Tibial nerve (tissue), 4 donors: ENCODE results near the gene ZGLP1. TPM values are rescaled to one million over a fixed set of nuclear protein-coding genes. Genes with fewer than 3 reads are reported as not detected.

Experiments used
- DNase-seq, 2 donors: peaks; one replicate each; pipeline ENCODE4 v3.0.0-alpha.2; 2019; ENCODE audit warnings: low spot score in 2 of 2
- H3K27ac ChIP-seq, 4 donors: fragments of 200-600 bp; sonication (generic) in 3 of 4; one replicate each; pipeline ENCODE4 v1.5.1; 2017 to 2019; ENCODE audit warnings: mild to moderate bottlenecking in 1 of 4
- H3K27me3 ChIP-seq, 2 donors: fragments of 200-600 bp; sonication (generic) in 1 of 2; one replicate each; pipeline versions ENCODE4 v1.5.1 to v1.6.0; 2017 to 2019
- H3K36me3 ChIP-seq, 3 donors: fragments of 200-600 bp; sonication (generic); one replicate each; pipeline ENCODE4 v1.5.1; 2018 to 2019
- H3K4me1 ChIP-seq, 4 donors: fragments of 200-600 bp; sonication (generic) in 3 of 4; one replicate each; pipeline ENCODE4 v1.5.1; 2017 to 2019
- H3K4me3 ChIP-seq, 4 donors: fragments of 200-600 bp; sonication (generic) in 3 of 4; one replicate each; pipeline ENCODE4 v1.5.1; 2017 to 2019; ENCODE audit warnings: mild to moderate bottlenecking in 1 of 4, moderate library complexity in 1 of 4
- H3K9me3 ChIP-seq, 4 donors: fragments of 200-600 bp; sonication (generic) in 3 of 4; one replicate each; pipeline ENCODE4 v1.5.1; 2017 to 2019
- EP300 ChIP-seq, 2 donors: sonication (generic); formaldehyde crosslinking; IDR thresholded peaks; one replicate each; pipeline ENCODE4 v1.6.1; 2017; ENCODE audit warnings: antibody characterized with exemption in 2 of 2, mild to moderate bottlenecking in 1 of 2
- POLR2A ChIP-seq, 2 donors: fragments of 450-650 bp; IDR thresholded peaks; one replicate each; pipeline ENCODE4 v1.6.1; 2017; ENCODE audit warnings: antibody characterized with exemption in 2 of 2, mild to moderate bottlenecking in 2 of 2, moderate library complexity in 2 of 2
- WGBS, 2 donors: methylation state at CpG; one replicate each; pipeline ENCODE4 v1.1.5; 2018; 5-methylcytosine and 5-hydroxymethylcytosine counted together
- total RNA-seq, 4 donors: library from RNA; depleted of rRNA; stranded (reverse); fragments of >200 nt; gene quantifications; one replicate each; pipeline ENCODE4 v1.1.0, GENCODE V29; 2016
- TF ChIP-seq, protein P1 (sequence below), 5 experiments: fragments of 200-600 bp in 3 of 5; fragments of 450-650 bp in 2 of 5; sonication (generic) in 3 of 5; IDR thresholded peaks; one replicate each; pipeline ENCODE4 v1.5.1; 2016 to 2019; ENCODE audit warnings: antibody characterized with exemption in 5 of 5, mild to moderate bottlenecking in 3 of 5, moderate library complexity in 2 of 5

Gene ZGLP1
- total RNA-seq, 4 donors from 2014 or later, result 2.9 to 4.5 (median 3.5) TPM

- Histone ChIP-seq H3K27me3 (no peaks in the 10 kb centered on the region), H3K27ac (no peak overlapping the region), H3K9me3 (no peaks in the 10 kb centered on the region), H3K36me3 (peaks cover 2 to 49% (median 4%) of the 10 kb centered on the region in 3 donors), H3K4me1 (peaks cover 0 to 3% (median 0%) of the 10 kb centered on the region in 4 donors), H3K4me3 (no peak overlapping the region)
- whole genome bisulfite sequencing, 2 donors, result 80 to 85% methylated on average over 8 of the region's 8 CpGs
- DNase-seq, result no peak
- TF ChIP-seq, protein P1, sequence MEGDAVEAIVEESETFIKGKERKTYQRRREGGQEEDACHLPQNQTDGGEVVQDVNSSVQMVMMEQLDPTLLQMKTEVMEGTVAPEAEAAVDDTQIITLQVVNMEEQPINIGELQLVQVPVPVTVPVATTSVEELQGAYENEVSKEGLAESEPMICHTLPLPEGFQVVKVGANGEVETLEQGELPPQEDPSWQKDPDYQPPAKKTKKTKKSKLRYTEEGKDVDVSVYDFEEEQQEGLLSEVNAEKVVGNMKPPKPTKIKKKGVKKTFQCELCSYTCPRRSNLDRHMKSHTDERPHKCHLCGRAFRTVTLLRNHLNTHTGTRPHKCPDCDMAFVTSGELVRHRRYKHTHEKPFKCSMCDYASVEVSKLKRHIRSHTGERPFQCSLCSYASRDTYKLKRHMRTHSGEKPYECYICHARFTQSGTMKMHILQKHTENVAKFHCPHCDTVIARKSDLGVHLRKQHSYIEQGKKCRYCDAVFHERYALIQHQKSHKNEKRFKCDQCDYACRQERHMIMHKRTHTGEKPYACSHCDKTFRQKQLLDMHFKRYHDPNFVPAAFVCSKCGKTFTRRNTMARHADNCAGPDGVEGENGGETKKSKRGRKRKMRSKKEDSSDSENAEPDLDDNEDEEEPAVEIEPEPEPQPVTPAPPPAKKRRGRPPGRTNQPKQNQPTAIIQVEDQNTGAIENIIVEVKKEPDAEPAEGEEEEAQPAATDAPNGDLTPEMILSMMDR (IDR thresholded peaks at IDR 0.05), result no peak
- TF ChIP-seq POLR2A (IDR thresholded peaks at IDR 0.05) (no peak), EP300 (IDR thresholded peaks at IDR 0.05) (no peak)
Measured at GRCh38 chr19:10260141-10260584, 49.5 kb downstream of the ZGLP1 start.

DNA sequence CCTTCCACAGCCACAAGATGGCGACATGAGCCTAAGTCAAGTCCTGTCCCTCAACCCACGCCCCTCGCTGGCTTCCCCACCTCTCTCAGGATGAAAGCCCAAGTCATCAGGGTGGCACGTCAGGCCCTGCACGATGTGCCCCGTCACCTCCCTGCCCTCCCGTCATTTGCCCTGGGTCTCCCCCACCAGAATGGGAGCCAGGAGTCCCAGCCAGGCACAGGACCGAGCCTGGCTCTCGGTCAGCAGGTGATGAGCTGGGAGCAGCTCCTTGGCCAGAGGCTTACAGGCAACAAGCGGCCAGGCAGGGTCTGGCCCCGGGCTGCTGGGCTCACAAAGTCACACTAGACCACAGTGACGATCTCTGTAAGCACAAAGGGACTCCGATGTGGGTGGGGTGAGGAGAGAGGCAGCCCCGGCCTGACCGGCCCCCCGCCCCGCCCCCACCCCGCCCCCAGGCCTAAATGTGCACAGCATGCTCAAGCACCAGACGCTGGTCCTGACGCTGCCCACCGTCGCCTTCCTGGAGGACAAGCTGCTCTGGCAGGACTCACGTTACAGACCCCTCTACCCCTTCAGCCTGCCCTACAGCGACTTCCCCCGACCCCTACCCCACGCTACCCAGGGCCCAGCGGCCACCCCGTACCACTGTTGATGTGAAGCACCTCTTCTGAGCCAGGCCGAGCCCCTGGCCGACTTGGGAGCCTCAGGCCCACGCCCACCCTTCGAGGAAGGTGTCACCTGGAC, 50.3 kb downstream of the ZGLP1 start:
- 51 to 56% methylated on average over 26 to 29 of the region's 32 CpGs for WGBS, 2 donors
- Histone ChIP-seq H3K9me3 (no peaks in the 10 kb centered on the region), H3K4me1 (peaks cover 0 to 4% (median 0%) of the 10 kb centered on the region in 4 donors), H3K27me3 (no peaks in the 10 kb centered on the region), H3K27ac (no peak overlapping the region), H3K36me3 (peaks cover 2 to 58% (median 12%) of the 10 kb centered on the region in 3 donors), H3K4me3 (no peak overlapping the region)
- DNase-seq, result peak; percentile 81 to 95
- TF ChIP-seq, protein P1 (IDR thresholded peaks at IDR 0.05), result peak; percentile 57 to 73 (median 70)
- no peak for TF ChIP-seq POLR2A (IDR thresholded peaks at IDR 0.05)

GRCh38 chr19:10258080-10258710, 51.4 kb downstream of the ZGLP1 start:
- H3K36me3 ChIP-seq, result peaks cover 2 to 64% (median 12%) of the 10 kb centered on the region in 3 donors
- TF ChIP-seq, protein P1 (IDR thresholded peaks at IDR 0.05), result no peak
- no peak for TF ChIP-seq EP300 (IDR thresholded peaks at IDR 0.05)
- no peak for TF ChIP-seq POLR2A (IDR thresholded peaks at IDR 0.05)
- 93 to 95% methylated on average over 8 to 14 of the region's 18 CpGs for WGBS, 2 donors

GRCh38 chr19:10256970-10257615, 52.5 kb downstream of the ZGLP1 start:
- H3K4me3 ChIP-seq, result no peak overlapping the region
- H3K36me3 ChIP-seq, result peaks cover 2 to 64% (median 12%) of the 10 kb centered on the region in 3 donors
- WGBS, 2 donors, result 80 to 84% methylated on average over 9 of the region's 9 CpGs
- H3K9me3 ChIP-seq, result no peaks in the 10 kb centered on the region
- H3K27ac ChIP-seq, result no peak overlapping the region
- TF ChIP-seq POLR2A (IDR thresholded peaks at IDR 0.05), result no peak
- TF ChIP-seq, protein P1 (IDR thresholded peaks at IDR 0.05), result no peak
- no peak for TF ChIP-seq EP300 (IDR thresholded peaks at IDR 0.05)
- H3K4me1 ChIP-seq, result peaks cover 0 to 21% (median 6%) of the 10 kb centered on the region in 4 donors
- DNase-seq, result no peak
- H3K27me3 ChIP-seq, result no peaks in the 10 kb centered on the region

More at GRCh38 chr19:10258080-10258710, 51.4 kb downstream of the ZGLP1 start:
- Histone ChIP-seq H3K4me1 (peaks cover 0 to 13% (median 0%) of the 10 kb centered on the region in 4 donors), H3K27ac (no peak overlapping the region), H3K27me3 (no peaks in the 10 kb centered on the region), H3K4me3 (no peak overlapping the region), H3K9me3 (no peaks in the 10 kb centered on the region)
- no peak for DNase-seq
